Progenitor cell of endocrine pancreas (in vitro differentiated cells): ENCODE results near the gene BBS12. TPM values are rescaled to one million over a fixed set of nuclear protein-coding genes. Genes with fewer than 3 reads are reported as not detected.

Source experiments
- DNase-seq: peaks from one replicate; pipeline ENCODE4 v3.0.0; 2021; ENCODE audit warnings: low spot score; ENCODE audit not compliant: unreplicated experiment
- H3K27ac Mint-ChIP-seq: 2 replicates; pipeline ENCODE4 v1.8.0; 2021; ENCODE audit warnings: mild to moderate bottlenecking, moderate library complexity, mixed read lengths
- H3K27me3 Mint-ChIP-seq: 2 replicates; pipeline ENCODE4 v1.8.0; 2021; ENCODE audit warnings: mixed read lengths
- H3K36me3 Mint-ChIP-seq: 2 replicates; pipeline ENCODE4 v1.8.0; 2022; ENCODE audit warnings: mixed read lengths; ENCODE audit not compliant: insufficient read depth
- H3K4me1 Mint-ChIP-seq: 2 replicates; pipeline ENCODE4 v1.8.0; 2021; ENCODE audit warnings: low read depth, mixed read lengths
- H3K4me3 Mint-ChIP-seq: 2 replicates; pipeline ENCODE4 v1.8.0; 2021; ENCODE audit warnings: low read depth, mild to moderate bottlenecking, moderate library complexity, mixed read lengths
- H3K9me3 Mint-ChIP-seq: 2 replicates; pipeline ENCODE4 v1.8.0; 2021; ENCODE audit warnings: low read depth, mixed read lengths
- CTCF ChIP-seq: fragments of 200-600 bp; sonication (generic); IDR thresholded peaks from one replicate; pipeline ENCODE4 v1.5.0; 2021; ENCODE audit warnings: antibody characterized with exemption, mild to moderate bottlenecking; ENCODE audit not compliant: unreplicated experiment
- total RNA-seq: library from RNA; stranded (reverse); gene quantifications from 2 replicates; pipeline ENCODE4 v1.2.1, GENCODE V29; 2021

The BBS12 gene
- total RNA-seq, 1 donor from 2014 or later, result 4.9 TPM

- no peak for DNase-seq
- no peak for TF ChIP-seq CTCF
- Mint-ChIP-seq H3K9me3 (no peaks in the 10 kb centered on the region), H3K27ac (no peak overlapping the region), H3K36me3 (peaks cover 6% of the 10 kb centered on the region), H3K27me3 (no peaks in the 10 kb centered on the region), H3K4me1 (no peaks in the 10 kb centered on the region), H3K4me3 (no peak overlapping the region)
Observed at GRCh38 chr4:122744229-122744628, 11.7 kb downstream of the BBS12 start.

- no peak for TF ChIP-seq CTCF
- Mint-ChIP-seq H3K36me3 (peaks cover 6% of the 10 kb centered on the region), H3K27ac (no peak overlapping the region), H3K27me3 (no peaks in the 10 kb centered on the region), H3K9me3 (peaks cover 8% of the 10 kb centered on the region), H3K4me3 (no peak overlapping the region), H3K4me1 (no peaks in the 10 kb centered on the region)
- no peak for DNase-seq
Observed at GRCh38 chr4:122746485-122746965, 14.0 kb downstream of the BBS12 start.

DNA sequence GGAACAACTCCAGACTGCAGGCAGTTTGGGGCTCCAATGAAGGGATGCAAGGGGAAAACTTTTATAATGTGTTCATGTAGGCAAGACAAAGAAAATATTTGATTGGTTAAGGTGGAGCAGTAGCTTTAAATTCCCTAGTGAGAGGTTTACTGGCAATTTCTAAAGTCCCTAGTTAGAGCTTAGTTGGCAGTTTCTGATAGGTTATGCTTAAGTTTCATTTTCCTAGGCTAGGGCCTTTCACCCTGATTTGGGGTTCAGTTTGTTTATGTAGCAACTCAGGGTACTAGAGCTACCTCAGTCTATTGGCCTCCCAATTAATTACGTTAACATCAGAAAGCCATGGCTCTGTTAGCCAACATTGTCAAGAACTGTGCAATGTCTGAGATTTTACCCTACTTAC, 14.6 kb downstream of the BBS12 start:
- H3K27me3 Mint-ChIP-seq, result no peaks in the 10 kb centered on the region
- peaks cover 13% of the 10 kb centered on the region for H3K9me3 Mint-ChIP-seq
- H3K27ac Mint-ChIP-seq, result no peak overlapping the region
- H3K4me1 Mint-ChIP-seq, result no peaks in the 10 kb centered on the region
- H3K36me3 Mint-ChIP-seq, result peaks cover 6% of the 10 kb centered on the region
- H3K4me3 Mint-ChIP-seq, result no peak overlapping the region
- TF ChIP-seq CTCF, result no peak
- DNase-seq, result no peak

GRCh38 chr4:122747883-122748282, 15.4 kb downstream of the BBS12 start:
- no peaks in the 10 kb centered on the region for H3K4me1 Mint-ChIP-seq
- peaks cover 13% of the 10 kb centered on the region for H3K9me3 Mint-ChIP-seq
- no peak overlapping the region for H3K4me3 Mint-ChIP-seq
- DNase-seq, result no peak
- H3K27ac Mint-ChIP-seq, result no peak overlapping the region
- H3K36me3 Mint-ChIP-seq, result peaks cover 2% of the 10 kb centered on the region
- H3K27me3 Mint-ChIP-seq, result no peaks in the 10 kb centered on the region
- no peak for TF ChIP-seq CTCF

- Mint-ChIP-seq H3K27me3 (no peaks in the 10 kb centered on the region), H3K4me1 (no peaks in the 10 kb centered on the region), H3K9me3 (peaks cover 13% of the 10 kb centered on the region), H3K36me3 (no peaks in the 10 kb centered on the region), H3K27ac (no peak overlapping the region), H3K4me3 (no peak overlapping the region)
- TF ChIP-seq CTCF, result no peak
- no peak for DNase-seq
Observed at GRCh38 chr4:122749704-122750454, 17.4 kb downstream of the BBS12 start.
